GM12878 (cell line): ENCODE data around the gene APLP2. TPM values are rescaled to one million over a fixed set of nuclear protein-coding genes. Genes with fewer than 3 reads are reported as not detected.

ENCODE experiments used
- ATAC-seq: fragments of 200-7000 bp; cut with Tn5 transposase; 3 replicates; pipeline ENCODE4 v1.9.1; 2020; ENCODE audit warnings: mild to moderate bottlenecking, moderate library complexity
- BruUV-seq: library from RNA; stranded (reverse); fragments of 400-500 nt; replicated peaks from 2 replicates; lab custom pipeline; 2021; lab: Mats Ljungman, UMichigan
- CTCF ChIA-PET: fragments of 300-600 bp; sonication (Branson Sonifier 250); formaldehyde crosslinking; extraction: SDS; loops from one replicate; lab custom pipeline; 2021; ENCODE audit warnings: inconsistent platforms; lab: Yijun Ruan, JAX
- POLR2A ChIA-PET: fragments of 350-600 bp; formaldehyde crosslinking; extraction: SDS; loops from one replicate; lab custom pipeline; 2021; ENCODE audit warnings: inconsistent platforms; lab: Charles Lee
- RAD21 ChIA-PET: fragments of 300-600 bp; sonication (Branson Sonifier 250); formaldehyde crosslinking; loops from one replicate; lab custom pipeline; 2023; ENCODE audit warnings: antibody characterized with exemption; ENCODE audit not compliant: unreplicated experiment; lab: Charles Lee
- SMC1A ChIA-PET: fragments of 300-600 bp; sonication (Branson Sonifier 250); formaldehyde crosslinking; loops from one replicate; lab custom pipeline; 2023; ENCODE audit not compliant: unreplicated experiment, uncharacterized antibody; lab: Charles Lee
- DNase-seq: peaks from one replicate; pipeline ENCODE4 v3.0.0-alpha.2; 2011; ENCODE audit warnings: low read depth, low spot score
- FAIRE-seq: peaks from 3 replicates; lab custom pipeline; 2011; peaks lifted over from hg19 to GRCh38; lab: Jason Lieb, UNC
- H2AFZ ChIP-seq: 2 replicates; pipeline ENCODE4 v1.6.0; 2011; ENCODE audit warnings: low read depth, low read length, control low read depth; ENCODE audit not compliant: control insufficient read depth
- H3K27ac ChIP-seq: 2 replicates; pipeline ENCODE4 v1.5.1; 2011; ENCODE audit warnings: control low read depth; ENCODE audit not compliant: control insufficient read depth, insufficient read depth
- H3K27me3 ChIP-seq, 2 experiments: replicated peaks in 1 of 2; 2 replicates each; pipeline versions ENCODE4 v1.6.0 to v1.6.1; 2011; ENCODE audit warnings: low read length in 1 of 2; ENCODE audit not compliant: control insufficient read depth in 2 of 2, insufficient read depth in 2 of 2
- H3K36me3 ChIP-seq, 2 experiments: 2 replicates each; pipeline ENCODE4 v1.5.1; 2011; ENCODE audit warnings: low read length in 1 of 2; ENCODE audit not compliant: control insufficient read depth in 2 of 2, insufficient read depth in 2 of 2
- H3K4me1 ChIP-seq: 2 replicates; pipeline ENCODE4 v1.6.1; 2011; ENCODE audit warnings: mild to moderate bottlenecking, low read length, moderate library complexity, mixed read lengths; ENCODE audit not compliant: control insufficient read depth, insufficient read depth
- H3K4me2 ChIP-seq: 2 replicates; pipeline ENCODE4 v1.6.0; 2011; ENCODE audit warnings: control low read depth; ENCODE audit not compliant: control insufficient read depth, insufficient read depth
- H3K4me3 ChIP-seq: fragments of 200-600 bp; sonication (generic); 2 replicates; pipeline ENCODE4 v1.5.1; 2016
- H3K79me2 ChIP-seq: 2 replicates; pipeline ENCODE4 v1.6.0; 2011; ENCODE audit warnings: low read length; ENCODE audit not compliant: control insufficient read depth, insufficient read depth
- H3K9ac ChIP-seq: 2 replicates; pipeline ENCODE4 v1.8.0; 2011; ENCODE audit warnings: low read length, control low read depth, mixed read lengths; ENCODE audit not compliant: control insufficient read depth, insufficient read depth
- H3K9me3 ChIP-seq: replicated peaks from 3 replicates; pipeline ENCODE4 v1.5.1; 2011; ENCODE audit warnings: mild to moderate bottlenecking, low read length; ENCODE audit not compliant: control insufficient read depth, insufficient read depth
- H4K20me1 ChIP-seq: 2 replicates; pipeline ENCODE4 v1.6.0; 2011; ENCODE audit not compliant: control insufficient read depth, insufficient read depth
- ATF7 ChIP-seq: fragments of 450-650 bp; IDR thresholded peaks from 2 replicates; pipeline ENCODE4 v1.6.1; 2016; ENCODE audit warnings: low read depth, mild to moderate bottlenecking
- BCL11A ChIP-seq: IDR thresholded peaks from 2 replicates; pipeline ENCODE4 v1.6.1; 2011; ENCODE audit warnings: low read depth, low read length
- FOS ChIP-seq: IDR thresholded peaks from 3 replicates; pipeline ENCODE4 v1.6.1; 2011; ENCODE audit warnings: borderline replicate concordance; ENCODE audit not compliant: insufficient read length; ENCODE audit errors: extremely low read depth
- IKZF2 ChIP-seq, 2 experiments: fragments of 450-650 bp; IDR thresholded peaks; 2 replicates each; pipeline ENCODE4 v1.6.1; 2017; ENCODE audit warnings: mild to moderate bottlenecking in 2 of 2, moderate library complexity in 2 of 2
- NFIC ChIP-seq: IDR thresholded peaks from 2 replicates; pipeline ENCODE4 v1.6.1; 2012; ENCODE audit warnings: low read depth, mild to moderate bottlenecking, inconsistent platforms, low read length, moderate library complexity
- NFXL1 ChIP-seq: fragments of 450-650 bp; IDR thresholded peaks from 2 replicates; pipeline ENCODE4 v1.6.1; 2017; ENCODE audit warnings: antibody characterized with exemption, mild to moderate bottlenecking, borderline replicate concordance
- NR2C1 ChIP-seq: fragments of 450-650 bp; IDR thresholded peaks from 2 replicates; pipeline ENCODE4 v1.6.1; 2017; ENCODE audit warnings: antibody characterized with exemption, mild to moderate bottlenecking, moderate library complexity
- NR2C2 ChIP-seq: IDR thresholded peaks from 2 replicates; pipeline ENCODE4 v1.6.1; 2011; ENCODE audit warnings: borderline replicate concordance, low read depth; ENCODE audit not compliant: control insufficient read depth, insufficient read length
- POLR2AphosphoS2 ChIP-seq: IDR thresholded peaks from 2 replicates; pipeline ENCODE4 v1.6.1; 2011; ENCODE audit warnings: low read depth, mild to moderate bottlenecking, low read length, improper control_type of control experiment, moderate library complexity
- POLR2AphosphoS5 ChIP-seq: IDR thresholded peaks from 2 replicates; pipeline ENCODE4 v1.6.1; 2011; ENCODE audit warnings: mild to moderate bottlenecking, low read length, inconsistent platforms
- SP1 ChIP-seq: IDR thresholded peaks from one replicate; pipeline ENCODE4 v1.6.1; 2011; ENCODE audit warnings: low read depth, low read length
- SRF ChIP-seq, 2 experiments: IDR thresholded peaks; 2 replicates each; pipeline ENCODE4 v1.6.1; 2011; ENCODE audit warnings: low read depth in 2 of 2, low read length in 2 of 2, mild to moderate bottlenecking in 1 of 2, moderate library complexity in 1 of 2
- TCF12 ChIP-seq: IDR thresholded peaks from 2 replicates; pipeline ENCODE4 v1.6.1; 2011; ENCODE audit warnings: low read depth, mild to moderate bottlenecking, low read length
- WGBS: methylation state at CpG from one replicate; pipeline ENCODE4 v1.1.6; 2016; ENCODE audit warnings: low lambda C conversion rate; ENCODE audit not compliant: insufficient replicate concordance, insufficient coverage; ENCODE audit errors: missing lambda C conversion rate; 5-methylcytosine and 5-hydroxymethylcytosine counted together
- in situ Hi-C: fragments of 300-500 bp; cut with MboI; formaldehyde crosslinking; loops from 9 replicates; pipeline ENCODE4 v1.14.3; 2018; ENCODE audit warnings: mixed read lengths
- intact Hi-C: fragments of 100-400 bp; cut with micrococcal nuclease; formaldehyde crosslinking; loops from one replicate; pipeline ENCODE4 v1.14.2; 2022; ENCODE audit not compliant: unreplicated experiment
- polyA plus RNA-seq, 11 experiments: library from polyadenylated mRNA; depleted of rRNA in 4 of 11; unstranded in 6 of 11; stranded (reverse) in 5 of 11; fragments of >200 nt; fragmentation: Nextera tagmentation in 4 of 11; fragmentation: Illumina TruSeq in 1 of 11; extraction: Ambion mirVana in 4 of 11; extraction: Trizol in 1 of 11; gene quantifications; 1 replicate in 1 of 11; 2 replicates in 10 of 11; pipeline versions ENCODE4 v1.2.1 to v1.2.3, GENCODE V29; 2011 to 2016; ENCODE audit warnings: inconsistent platforms in 2 of 11, missing spikeins in 2 of 11, low read depth in 1 of 11
- total RNA-seq, 4 experiments: library from RNA; depleted of rRNA in 3 of 4; stranded (reverse); fragments of >200 nt in 3 of 4; fragmentation: Illumina TruSeq in 1 of 4; extraction: Trizol in 1 of 4; gene quantifications; 2 replicates each; pipeline versions ENCODE4 v1.2.1 to v1.2.3, GENCODE V29; 2013 to 2021
- TF ChIP-seq, protein P1 (sequence below): fragments of 450-650 bp; IDR thresholded peaks from 2 replicates; pipeline ENCODE4 v1.6.1; 2017; ENCODE audit warnings: mild to moderate bottlenecking, moderate library complexity
- TF ChIP-seq, protein P2 (sequence below): IDR thresholded peaks from 2 replicates; pipeline ENCODE4 v1.6.1; 2012; ENCODE audit warnings: low read depth, low read length, improper control_type of control experiment
- TF ChIP-seq, protein P3 (sequence below): fragments of 450-650 bp; IDR thresholded peaks from 2 replicates; pipeline ENCODE4 v1.6.1; 2017; ENCODE audit warnings: mild to moderate bottlenecking

Gene APLP2
- total and polyA plus RNA-seq, 10 of the 15 experiments (the other 5 are each of a cell fraction or from before 2014, with no cell fraction given) = 2.3 to 38.8 (median 21.3) TPM

DNA sequence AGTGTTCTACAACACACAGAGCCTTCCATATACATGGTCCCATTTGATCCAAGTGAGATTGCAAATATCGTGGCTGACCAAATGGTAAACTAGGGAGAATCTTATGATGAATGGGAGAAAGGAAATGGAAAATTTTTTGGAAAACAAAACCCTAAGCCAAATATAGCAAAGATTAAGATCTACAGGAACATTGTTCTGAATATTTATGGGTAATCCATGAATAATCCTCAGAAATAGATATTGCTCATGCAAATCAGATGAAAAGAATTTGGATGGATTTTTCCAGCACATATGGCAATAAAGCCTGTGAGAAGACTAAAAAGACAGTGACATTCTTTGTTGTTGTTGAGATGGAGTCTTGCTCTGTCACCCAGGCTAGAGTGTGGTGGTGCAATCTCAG, 45.3 kb upstream of the APLP2 start (continued):
- no peak for TF ChIP-seq NFXL1
- TF ChIP-seq, protein P1, sequence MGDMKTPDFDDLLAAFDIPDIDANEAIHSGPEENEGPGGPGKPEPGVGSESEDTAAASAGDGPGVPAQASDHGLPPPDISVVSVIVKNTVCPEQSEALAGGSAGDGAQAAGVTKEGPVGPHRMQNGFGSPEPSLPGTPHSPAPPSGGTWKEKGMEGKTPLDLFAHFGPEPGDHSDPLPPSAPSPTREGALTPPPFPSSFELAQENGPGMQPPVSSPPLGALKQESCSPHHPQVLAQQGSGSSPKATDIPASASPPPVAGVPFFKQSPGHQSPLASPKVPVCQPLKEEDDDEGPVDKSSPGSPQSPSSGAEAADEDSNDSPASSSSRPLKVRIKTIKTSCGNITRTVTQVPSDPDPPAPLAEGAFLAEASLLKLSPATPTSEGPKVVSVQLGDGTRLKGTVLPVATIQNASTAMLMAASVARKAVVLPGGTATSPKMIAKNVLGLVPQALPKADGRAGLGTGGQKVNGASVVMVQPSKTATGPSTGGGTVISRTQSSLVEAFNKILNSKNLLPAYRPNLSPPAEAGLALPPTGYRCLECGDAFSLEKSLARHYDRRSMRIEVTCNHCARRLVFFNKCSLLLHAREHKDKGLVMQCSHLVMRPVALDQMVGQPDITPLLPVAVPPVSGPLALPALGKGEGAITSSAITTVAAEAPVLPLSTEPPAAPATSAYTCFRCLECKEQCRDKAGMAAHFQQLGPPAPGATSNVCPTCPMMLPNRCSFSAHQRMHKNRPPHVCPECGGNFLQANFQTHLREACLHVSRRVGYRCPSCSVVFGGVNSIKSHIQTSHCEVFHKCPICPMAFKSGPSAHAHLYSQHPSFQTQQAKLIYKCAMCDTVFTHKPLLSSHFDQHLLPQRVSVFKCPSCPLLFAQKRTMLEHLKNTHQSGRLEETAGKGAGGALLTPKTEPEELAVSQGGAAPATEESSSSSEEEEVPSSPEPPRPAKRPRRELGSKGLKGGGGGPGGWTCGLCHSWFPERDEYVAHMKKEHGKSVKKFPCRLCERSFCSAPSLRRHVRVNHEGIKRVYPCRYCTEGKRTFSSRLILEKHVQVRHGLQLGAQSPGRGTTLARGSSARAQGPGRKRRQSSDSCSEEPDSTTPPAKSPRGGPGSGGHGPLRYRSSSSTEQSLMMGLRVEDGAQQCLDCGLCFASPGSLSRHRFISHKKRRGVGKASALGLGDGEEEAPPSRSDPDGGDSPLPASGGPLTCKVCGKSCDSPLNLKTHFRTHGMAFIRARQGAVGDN = no peak
- no peak for TF ChIP-seq BCL11A
- TF ChIP-seq IKZF2 (IDR thresholded peaks at IDR 0.05) = no peak

DNA sequence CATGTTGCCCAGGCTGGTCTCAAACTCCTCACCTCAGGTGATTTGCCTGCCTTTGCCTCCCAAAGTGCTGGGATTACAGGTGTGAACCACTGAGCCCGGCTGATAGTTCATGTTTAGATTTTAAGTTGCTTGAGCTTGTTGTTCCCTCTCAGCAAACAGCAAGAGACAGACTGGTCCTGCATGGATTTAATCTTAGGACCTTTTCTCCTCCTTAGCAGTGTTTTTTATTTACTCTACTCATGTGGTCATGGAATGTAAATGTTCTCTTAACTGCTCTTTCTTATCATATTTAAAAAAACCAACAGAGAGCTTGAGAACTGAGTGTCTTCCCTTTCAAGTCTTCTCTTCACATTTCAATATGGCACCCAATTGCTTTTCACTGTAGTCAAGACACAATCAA, 44.3 kb upstream of the APLP2 start:
- no peaks in the 10 kb centered on the region for H3K79me2 ChIP-seq
- FAIRE-seq (no peak), ATAC-seq (no peak), DNase-seq (no peak)
- in situ Hi-C loops (no loop called here), intact Hi-C loops (no loop called here)
- 57% methylated on average over 1 of the region's 1 CpG for WGBS
- H3K4me1 ChIP-seq = peaks cover 5% of the 10 kb centered on the region
- H3K27me3 ChIP-seq = peaks cover 0 to 1% of the 10 kb centered on the region in 2 experiments; a peak in 2 of 4 replicates
- POLR2A ChIA-PET = no interaction called here
- CTCF ChIA-PET = no interaction called here
- no peak overlapping the region for H3K4me3 ChIP-seq
- H4K20me1 ChIP-seq = no peaks in the 10 kb centered on the region
- no peaks in the 10 kb centered on the region for H3K36me3 ChIP-seq
- H3K4me2 ChIP-seq = no peak overlapping the region
- H3K9ac ChIP-seq = no peak overlapping the region
- no peak overlapping the region for H2AFZ ChIP-seq
- H3K9me3 ChIP-seq = no peaks in the 10 kb centered on the region
- no peak overlapping the region for H3K27ac ChIP-seq
- BruUV-seq = no TSS peak
- SMC1A ChIA-PET = interaction anchor here (0.6 to 1.0 kb wide), 2 partner anchors 12 to 107 kb away, joined by 3 to 4 read pairs; no protein-coding TSS in a partner anchor
- RAD21 ChIA-PET = interaction anchor here (1.0 kb wide), 1 partner anchor 107 kb away, joined by 4 read pairs; no protein-coding TSS in a partner anchor
- TF ChIP-seq TCF12 (no peak), NR2C1 (no peak), POLR2AphosphoS5 (no peak), SRF (IDR thresholded peaks at IDR 0.05; ENCODE audit: low read depth in 2 of 2, low read length in 2 of 2) (no peak), SP1 (no peak), NFIC (no peak), ATF7 (no peak), NR2C2 (no peak), FOS (no peak), POLR2AphosphoS2 (no peak)
- TF ChIP-seq, protein P2, sequence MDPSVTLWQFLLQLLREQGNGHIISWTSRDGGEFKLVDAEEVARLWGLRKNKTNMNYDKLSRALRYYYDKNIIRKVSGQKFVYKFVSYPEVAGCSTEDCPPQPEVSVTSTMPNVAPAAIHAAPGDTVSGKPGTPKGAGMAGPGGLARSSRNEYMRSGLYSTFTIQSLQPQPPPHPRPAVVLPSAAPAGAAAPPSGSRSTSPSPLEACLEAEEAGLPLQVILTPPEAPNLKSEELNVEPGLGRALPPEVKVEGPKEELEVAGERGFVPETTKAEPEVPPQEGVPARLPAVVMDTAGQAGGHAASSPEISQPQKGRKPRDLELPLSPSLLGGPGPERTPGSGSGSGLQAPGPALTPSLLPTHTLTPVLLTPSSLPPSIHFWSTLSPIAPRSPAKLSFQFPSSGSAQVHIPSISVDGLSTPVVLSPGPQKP = no peak
- TF ChIP-seq, protein P3, sequence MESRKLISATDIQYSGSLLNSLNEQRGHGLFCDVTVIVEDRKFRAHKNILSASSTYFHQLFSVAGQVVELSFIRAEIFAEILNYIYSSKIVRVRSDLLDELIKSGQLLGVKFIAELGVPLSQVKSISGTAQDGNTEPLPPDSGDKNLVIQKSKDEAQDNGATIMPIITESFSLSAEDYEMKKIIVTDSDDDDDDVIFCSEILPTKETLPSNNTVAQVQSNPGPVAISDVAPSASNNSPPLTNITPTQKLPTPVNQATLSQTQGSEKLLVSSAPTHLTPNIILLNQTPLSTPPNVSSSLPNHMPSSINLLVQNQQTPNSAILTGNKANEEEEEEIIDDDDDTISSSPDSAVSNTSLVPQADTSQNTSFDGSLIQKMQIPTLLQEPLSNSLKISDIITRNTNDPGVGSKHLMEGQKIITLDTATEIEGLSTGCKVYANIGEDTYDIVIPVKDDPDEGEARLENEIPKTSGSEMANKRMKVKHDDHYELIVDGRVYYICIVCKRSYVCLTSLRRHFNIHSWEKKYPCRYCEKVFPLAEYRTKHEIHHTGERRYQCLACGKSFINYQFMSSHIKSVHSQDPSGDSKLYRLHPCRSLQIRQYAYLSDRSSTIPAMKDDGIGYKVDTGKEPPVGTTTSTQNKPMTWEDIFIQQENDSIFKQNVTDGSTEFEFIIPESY = no peak
